Measurements from ENCODE around the gene MSH5.

DNA sequence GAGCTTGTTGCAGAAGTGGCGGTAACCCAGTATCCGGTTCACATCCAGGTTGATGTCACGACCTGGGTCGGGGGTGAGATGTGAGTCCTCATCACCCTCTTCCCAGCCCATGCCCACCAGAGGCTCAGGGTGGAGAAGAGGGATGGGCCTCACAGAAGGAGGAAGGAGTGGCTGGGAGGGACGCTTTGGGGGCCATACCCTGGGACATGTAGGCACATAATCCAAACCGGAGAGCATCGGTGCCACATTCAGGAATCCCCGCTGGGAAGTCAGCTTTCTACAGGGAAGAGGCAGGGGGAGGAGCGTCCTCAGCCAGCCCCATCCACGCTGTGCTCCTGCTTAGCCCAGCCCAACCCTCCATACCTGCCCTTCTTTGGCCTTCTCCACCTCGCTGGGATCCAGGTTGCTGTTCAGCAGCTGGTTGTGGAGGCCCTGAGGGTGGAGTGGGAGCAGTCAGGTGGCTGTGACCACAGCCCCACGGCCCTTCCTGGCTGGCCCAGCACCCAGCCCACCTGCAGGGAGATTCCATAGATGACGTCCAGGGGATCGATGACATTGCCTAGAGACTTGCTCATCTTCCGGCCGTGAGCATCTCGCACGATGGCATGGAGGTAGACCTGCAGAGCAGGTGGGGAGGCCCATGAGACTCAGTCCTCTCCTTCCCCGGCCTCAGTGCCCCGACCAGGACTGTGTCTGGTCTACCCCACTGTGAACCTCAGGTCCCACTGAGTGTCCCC, 40.9 kb downstream of the MSH5 start:
- TF ChIP-seq, protein P1, sequence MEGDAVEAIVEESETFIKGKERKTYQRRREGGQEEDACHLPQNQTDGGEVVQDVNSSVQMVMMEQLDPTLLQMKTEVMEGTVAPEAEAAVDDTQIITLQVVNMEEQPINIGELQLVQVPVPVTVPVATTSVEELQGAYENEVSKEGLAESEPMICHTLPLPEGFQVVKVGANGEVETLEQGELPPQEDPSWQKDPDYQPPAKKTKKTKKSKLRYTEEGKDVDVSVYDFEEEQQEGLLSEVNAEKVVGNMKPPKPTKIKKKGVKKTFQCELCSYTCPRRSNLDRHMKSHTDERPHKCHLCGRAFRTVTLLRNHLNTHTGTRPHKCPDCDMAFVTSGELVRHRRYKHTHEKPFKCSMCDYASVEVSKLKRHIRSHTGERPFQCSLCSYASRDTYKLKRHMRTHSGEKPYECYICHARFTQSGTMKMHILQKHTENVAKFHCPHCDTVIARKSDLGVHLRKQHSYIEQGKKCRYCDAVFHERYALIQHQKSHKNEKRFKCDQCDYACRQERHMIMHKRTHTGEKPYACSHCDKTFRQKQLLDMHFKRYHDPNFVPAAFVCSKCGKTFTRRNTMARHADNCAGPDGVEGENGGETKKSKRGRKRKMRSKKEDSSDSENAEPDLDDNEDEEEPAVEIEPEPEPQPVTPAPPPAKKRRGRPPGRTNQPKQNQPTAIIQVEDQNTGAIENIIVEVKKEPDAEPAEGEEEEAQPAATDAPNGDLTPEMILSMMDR (optimal IDR thresholded peaks at IDR 0.05 in 1 of 3, IDR thresholded peaks at IDR 0.05 in 1 of 3, conservative IDR thresholded peaks at IDR 0.05 in 1 of 3; ENCODE audit: extremely low read depth in 1 of 3, insufficient read depth in 2 of 3, low read length in 3 of 3): no peak
- no peak for TF ChIP-seq EZH2 (IDR thresholded peaks at IDR 0.05; ENCODE audit: low read length)

Data from keratinocyte (primary cell).